Measurements from ENCODE around the gene MED13L.

GRCh38 chr12:116076399-116076798 lies 201.1 kb downstream of the MED13L start:
- TF ChIP-seq CTCF (IDR thresholded peaks at IDR 0.05) (no peak), POLR2A (IDR thresholded peaks at IDR 0.05) (no peak)

Data from testis (tissue), 2 donors.